ENCODE measurements around the gene C5orf63.
"Not testable (repeated sequence)": the region's sequence is repeated elsewhere in the genome, so short reads cannot be mapped to it uniquely, and the experiment has no call there.

Gene C5orf63

GRCh38 chr5:127030259-127031146 is 42.8 kb downstream of the C5orf63 start, which contains the start of gene MARCHF3:
Gene MARCHF3 (minus strand): TSS chr5:127030558. CDS start chr5:126918171, 112,387 bp downstream.
- DNase-seq: peak; percentile 95

- peak; percentile 66 for DNase-seq
Observed at GRCh38 chr5:127029581-127030258, 43.6 kb downstream of the C5orf63 start.

- DNase-seq: no peak
Observed at GRCh38 chr5:127028822-127029457, 44.4 kb downstream of the C5orf63 start.

DNA sequence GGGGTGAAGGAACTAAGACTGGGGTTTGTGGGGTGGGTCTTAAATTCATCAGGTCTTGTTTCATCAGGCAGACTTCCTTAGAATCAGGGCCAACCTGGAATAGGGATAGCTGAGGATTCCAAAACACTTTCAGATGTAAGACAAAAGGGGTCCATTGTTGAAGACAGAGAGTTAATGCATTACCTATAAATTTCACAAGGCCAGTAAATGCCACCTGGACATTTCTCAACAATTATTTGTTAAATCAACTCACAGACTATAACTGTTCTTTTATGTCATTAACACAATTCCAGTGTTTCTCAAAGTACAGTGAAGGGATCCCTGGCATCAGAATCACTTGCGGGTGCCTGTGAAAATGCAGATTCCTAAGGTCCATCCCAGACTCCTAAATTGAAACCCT is 45.8 kb downstream of the C5orf63 start:
- no peak for DNase-seq

DNA sequence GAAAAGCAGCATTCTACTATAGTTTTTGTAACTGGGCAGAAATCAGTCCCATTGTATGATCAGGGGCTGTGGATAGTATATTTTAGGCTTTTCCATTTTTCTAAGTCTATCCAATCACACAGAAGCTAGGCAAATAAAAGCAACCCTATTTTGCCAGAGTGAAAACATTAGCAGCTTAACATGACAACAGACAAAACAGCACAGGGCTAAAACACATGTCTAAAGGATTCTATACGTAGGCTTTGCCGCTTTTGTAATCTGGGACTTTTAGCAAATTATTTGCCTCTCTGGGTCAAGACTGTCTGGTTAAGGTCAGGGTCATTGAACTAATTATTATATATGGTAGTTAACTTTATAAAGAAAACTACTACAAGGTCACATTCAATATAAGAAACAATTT is 47.1 kb downstream of the C5orf63 start:
- no peak for DNase-seq

DNA sequence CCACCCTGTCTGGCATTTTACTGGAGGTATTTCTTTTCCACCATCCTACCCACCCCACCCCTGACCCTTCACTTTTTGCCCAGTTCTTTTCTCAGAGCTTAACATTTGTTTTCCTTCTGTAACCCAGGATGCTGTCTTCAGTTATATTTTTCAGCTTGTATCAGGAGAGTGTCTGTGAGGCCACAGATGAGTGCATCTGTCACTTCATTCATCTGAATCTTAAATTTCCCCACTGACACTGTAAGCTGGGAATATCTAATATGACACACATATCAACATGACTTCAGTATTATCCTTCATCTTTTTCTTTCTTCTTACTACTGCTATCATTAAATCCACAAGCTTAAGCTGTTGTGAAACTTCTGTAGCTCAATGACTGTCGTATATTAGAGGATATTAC is 47.8 kb downstream of the C5orf63 start:
- no peak for DNase-seq

GRCh38 chr5:127024821-127025220 is 48.5 kb downstream of the C5orf63 start:
- DNase-seq: no peak

- not testable (repeated sequence) for DNase-seq
Observed at GRCh38 chr5:127023552-127024191, 49.6 kb downstream of the C5orf63 start.

GRCh38 chr5:127022846-127023245 is 50.5 kb downstream of the C5orf63 start:
- DNase-seq: no peak

DNA sequence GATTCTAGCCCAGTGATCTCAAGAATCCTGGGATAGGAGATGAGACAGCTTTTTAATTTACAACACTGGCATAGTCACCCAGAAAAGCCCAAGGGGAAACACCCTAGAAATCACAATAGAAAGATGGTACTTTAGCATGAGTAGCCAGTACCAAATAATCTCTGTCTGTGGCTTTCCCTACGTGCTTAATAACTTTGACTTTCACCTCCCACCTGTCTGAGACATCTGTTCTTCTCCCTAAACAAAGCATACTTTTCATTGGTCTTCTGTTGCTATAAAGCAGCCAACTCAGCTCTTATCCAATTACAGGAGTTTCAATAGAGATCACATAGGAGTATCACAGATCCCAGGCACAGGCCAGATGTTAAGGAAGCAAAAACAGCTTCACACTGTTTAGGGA is 53.4 kb downstream of the C5orf63 start:
- DNase-seq: no peak

DNA sequence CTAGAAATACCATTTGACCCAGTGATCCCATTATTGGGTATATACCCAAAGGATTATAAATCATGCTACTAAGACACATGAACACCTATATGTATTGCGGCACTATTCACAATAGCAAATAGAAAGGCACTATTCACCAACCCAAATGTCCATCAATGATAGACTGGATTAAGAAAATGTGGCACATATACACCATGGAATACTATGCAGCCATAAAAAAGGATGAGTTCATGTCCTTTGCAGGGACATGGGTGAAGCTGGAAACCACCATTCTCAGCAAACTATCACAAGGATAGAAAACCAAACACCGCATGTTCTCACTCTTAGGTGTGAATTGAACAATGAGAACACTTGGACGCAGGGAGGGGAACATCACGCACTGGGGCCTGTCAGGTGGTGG is 56.6 kb downstream of the C5orf63 start:
- DNase-seq: not testable (repeated sequence)

DNA sequence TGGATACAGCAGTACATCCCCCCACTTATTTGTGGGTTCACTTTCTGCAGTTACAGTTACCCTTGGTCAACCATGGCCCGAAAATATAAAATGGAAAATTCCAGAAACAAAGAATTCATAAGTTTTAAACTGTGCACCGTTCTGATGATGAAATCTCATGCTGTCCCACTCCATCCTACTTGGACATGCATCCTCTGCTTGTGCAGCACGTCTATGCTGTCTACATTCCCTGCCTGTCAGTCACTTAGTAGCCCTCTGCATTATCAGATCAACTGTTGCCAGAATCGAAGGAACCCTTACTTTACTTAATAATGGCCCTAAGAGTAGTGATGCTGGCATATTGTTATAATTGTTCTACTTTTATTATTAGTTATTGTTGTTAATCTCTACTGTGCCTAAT is 57.6 kb downstream of the C5orf63 start:
- DNase-seq: no peak

DNA sequence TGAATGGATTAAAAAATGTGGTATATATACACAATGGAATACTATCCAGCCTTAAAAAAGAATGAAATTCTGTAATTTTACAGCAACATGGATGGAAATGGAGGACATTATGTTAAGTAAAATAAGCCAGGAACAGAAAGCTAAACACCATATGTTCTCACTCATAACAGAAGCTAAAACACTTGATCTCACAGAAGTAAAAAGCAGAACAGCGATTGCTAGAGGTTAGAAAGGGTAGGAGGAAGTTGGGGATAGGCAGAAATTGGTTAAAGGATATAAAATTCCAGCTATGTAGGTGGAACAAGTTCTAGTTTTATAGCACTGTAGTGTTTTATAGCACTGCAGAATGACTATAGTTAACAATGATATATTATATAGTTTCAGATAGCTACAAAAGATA is 58.7 kb downstream of the C5orf63 start:
- DNase-seq: no peak

- DNase-seq: no peak
Observed at GRCh38 chr5:127013407-127013806, 59.9 kb downstream of the C5orf63 start.

DNA sequence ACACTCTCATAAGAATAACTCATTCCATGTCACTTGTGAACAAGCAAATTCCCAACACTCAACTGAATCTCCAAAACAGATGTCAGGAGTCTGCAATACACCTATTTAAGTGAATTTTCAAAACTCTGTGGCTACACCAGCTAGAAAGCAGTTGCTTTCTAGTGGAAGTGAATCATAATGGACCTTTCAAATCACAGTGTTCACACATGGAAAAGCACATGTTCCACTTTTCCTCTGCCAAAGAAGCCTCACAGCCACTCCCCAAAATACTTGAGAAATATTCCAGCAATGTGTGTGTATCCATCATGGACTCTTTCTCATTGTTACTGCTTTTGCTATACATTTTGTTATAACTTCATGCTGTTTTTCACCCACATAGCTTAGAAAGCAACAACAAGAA is 60.4 kb downstream of the C5orf63 start:
- no peak for DNase-seq

DNA sequence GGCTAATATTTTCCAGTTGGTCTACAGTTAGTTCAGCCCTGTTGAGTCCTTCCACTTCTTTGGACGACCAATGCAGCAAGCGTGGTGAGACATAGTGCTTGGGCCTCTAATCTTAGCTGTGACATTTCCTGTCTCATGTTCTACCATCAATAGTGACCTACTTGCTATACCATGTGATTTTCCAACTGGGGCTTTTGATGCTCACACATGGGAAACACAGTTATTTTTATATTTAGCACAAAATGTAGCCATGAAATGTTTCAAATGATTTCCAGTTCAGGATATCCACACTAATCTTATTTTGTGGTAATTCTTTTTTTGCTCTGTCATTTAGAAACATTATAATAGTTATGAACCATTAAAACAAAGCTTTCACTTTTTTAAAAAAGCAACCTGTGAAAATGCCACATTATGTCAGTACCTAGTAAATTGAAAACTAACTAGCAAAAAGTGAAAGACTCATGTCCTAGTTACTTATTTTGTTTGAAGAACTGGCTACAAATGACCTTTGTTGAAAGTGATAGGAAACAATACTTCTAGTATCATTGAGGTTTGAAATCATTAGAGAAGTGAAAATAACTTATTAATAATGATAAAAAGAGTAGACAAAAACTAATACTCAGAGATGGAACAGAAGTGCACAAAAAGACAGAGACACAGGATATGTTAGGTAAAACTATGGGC is 61.2 kb downstream of the C5orf63 start:
- no peak for DNase-seq

GRCh38 chr5:127011153-127011552 is 62.1 kb downstream of the C5orf63 start:
- no peak for DNase-seq

- DNase-seq: no peak
Observed at GRCh38 chr5:127010362-127010761, 62.9 kb downstream of the C5orf63 start.

DNA sequence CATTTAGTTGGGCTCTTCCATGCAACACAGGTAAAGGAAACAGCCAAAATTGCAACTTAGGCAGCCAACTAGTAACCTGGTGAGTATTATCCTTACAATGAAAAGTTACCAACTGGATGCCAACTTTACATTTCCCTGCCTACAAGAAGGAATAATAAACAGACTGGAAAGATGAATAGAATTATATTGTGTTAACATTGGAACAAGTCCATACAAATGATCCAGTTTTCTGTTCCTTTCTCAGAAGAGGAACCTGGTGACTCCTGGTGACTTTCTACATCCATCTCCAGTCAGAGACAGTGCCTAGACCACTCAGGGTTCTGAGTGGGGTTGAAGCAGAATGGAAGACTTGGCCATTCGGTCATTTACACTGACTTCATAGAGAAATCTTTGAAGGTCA is 63.5 kb downstream of the C5orf63 start:
- DNase-seq: no peak

GRCh38 chr5:127008300-127008975 is 64.9 kb downstream of the C5orf63 start:
- no peak for DNase-seq

DNA sequence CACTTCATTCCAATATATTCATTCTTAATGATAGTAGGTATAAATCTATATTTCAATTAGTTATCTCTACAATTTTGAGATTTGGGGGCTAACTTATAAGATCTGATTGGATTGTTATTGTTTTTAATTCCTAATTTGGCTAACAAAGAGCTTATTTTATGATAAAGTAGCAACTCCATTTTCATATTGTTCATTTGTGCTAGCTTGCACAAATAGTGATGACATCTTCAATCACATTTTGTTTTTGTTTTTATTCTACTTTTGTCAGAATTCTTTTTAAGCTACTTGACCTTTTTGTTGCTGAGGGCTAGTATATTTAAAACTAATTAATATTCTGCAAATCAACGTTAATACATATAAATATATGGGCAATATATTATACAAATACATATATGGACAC is 65.8 kb downstream of the C5orf63 start:
- no peak for DNase-seq

DNA sequence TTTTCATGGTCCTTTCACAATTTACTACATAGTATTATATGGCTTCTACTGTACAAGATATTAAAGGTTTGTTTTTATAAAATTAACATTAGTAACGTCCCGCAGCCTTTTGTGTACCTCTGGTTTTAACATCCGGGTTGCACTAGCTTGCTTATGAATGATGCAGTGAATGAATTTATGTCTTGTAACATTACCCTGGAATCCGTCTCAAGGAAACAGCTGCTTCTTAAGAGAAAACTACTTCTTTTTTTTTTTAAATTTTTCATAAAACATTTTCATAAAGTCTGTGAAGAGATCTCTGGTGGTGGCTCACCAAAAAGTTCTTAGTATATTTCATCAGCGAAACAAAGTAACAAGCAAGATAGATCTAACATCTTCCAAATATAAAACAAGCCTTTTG is 66.6 kb downstream of the C5orf63 start:
- no peak for DNase-seq
